ENCODE measurements around the gene PGM2L1. TPM values are rescaled to one million over a fixed set of nuclear protein-coding genes. Genes with fewer than 3 reads are reported as not detected.

Gene PGM2L1
- total RNA-seq, 1 experiment from 2014 or later = 3.7 TPM

DNA sequence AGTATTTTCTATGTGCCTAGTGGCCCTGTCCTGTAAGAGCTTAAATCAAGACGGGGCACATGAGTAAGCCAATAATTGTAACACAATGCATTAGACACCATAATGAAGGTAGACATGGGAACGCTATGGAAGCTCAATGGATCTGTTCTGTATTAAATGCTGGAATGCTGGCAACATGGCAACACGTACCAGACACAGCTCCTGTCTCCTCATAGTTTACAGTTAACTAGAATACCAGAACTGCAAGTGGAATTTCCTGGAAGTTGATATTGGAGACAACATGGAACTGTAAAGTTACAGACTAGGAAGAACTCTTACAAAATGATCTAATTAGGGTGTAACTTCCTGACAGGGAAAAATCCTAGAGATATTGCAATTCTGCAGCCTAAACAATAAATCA, 99.2 kb downstream of the PGM2L1 start:
- DNase-seq (ENCODE audit: low spot score) = no peak

DNA sequence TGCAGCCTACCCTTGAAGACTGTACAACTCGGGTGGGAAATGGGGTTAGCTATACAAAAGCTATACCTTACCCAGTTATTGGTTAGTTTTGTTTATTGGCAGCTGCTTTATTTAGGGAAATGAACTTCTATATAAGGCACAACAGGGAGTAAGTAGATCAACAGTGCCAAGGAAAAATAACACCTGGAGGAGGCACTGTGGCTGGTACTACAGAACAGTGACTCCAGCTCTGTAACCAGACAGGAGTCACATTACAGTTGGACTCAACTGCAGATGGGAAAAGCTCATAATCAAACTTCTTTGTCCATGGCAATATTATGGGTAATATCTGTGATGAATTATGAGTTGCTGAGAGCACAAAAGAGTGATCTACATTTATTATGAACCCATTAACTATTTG, 100.7 kb downstream of the PGM2L1 start:
- DNase-seq (ENCODE audit: low spot score) = no peak

DNA sequence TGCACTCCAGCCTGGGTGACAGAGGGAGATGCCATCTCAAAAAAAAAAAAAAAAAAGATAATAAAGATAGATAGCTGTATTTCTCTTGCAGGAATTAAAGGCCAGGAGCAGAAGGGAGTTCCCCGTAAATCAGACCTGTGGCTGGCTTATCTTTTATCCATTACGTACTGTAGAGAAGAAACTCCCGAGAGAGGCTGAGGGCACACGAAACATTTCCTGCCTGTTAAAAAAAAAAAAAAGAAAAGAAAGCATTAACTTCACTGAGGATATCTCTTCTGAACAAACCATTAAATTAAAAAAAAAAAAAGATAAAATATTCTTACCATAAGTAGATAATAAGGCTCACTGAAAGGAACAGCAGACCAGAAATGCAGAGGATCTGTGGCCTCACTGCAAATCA, 109.3 kb downstream of the PGM2L1 start:
- no peak for DNase-seq (ENCODE audit: low spot score)

- peak; percentile 81 for DNase-seq (ENCODE audit: low spot score)
These were observed 110.1 kb downstream of the PGM2L1 start for GRCh38 chr11:74288161-74288560.

DNA sequence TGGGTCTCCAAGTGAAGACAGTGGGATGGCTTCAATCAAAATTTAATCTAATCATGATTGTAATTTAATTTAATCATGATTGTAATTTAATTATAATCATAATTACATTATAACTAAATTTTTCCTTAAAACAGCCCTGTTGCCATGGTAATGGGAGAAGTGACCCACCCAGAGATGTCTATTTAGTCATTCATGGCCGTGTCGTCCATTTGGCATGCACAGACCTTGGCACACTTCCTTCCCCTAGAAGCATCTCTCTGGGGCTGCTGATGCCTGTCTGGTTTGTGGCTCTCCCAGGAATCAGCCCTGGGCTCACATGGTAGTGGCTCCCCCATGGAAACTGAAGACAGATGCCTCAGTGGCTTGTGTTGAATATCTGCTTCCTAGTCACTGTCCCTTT, 113.8 kb downstream of the PGM2L1 start:
- no peak for DNase-seq (ENCODE audit: low spot score)

- no peak for DNase-seq (ENCODE audit: low spot score)
These were observed 114.6 kb downstream of the PGM2L1 start for GRCh38 chr11:74283580-74284180.

DNA sequence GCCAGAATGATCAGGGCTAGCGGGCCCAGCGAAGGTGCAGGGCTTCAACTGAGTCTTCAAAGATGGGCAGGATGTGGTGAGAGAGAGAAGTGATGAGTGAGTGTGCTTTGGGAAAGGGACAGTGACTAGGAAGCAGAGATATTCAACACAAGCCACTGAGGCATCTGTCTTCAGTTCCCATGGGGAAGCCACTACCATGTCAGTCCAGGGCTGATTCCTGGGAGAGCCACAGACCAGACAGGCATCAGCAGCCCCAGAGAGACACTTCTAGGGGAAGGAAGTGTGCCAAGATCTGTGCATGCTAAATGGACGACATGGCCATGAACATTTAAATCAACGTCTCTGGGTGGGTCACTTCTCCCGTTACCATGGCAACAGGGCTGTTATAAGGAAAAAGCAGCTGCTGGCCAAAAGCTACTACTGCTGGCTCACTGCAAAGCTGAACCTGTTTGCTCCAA, 115.3 kb downstream of the PGM2L1 start:
- DNase-seq (ENCODE audit: low spot score) = no peak

GRCh38 chr11:74282421-74282820, 115.8 kb downstream of the PGM2L1 start:
- DNase-seq (ENCODE audit: low spot score) = no peak

GRCh38 chr11:74280494-74280893, 117.7 kb downstream of the PGM2L1 start:
- DNase-seq (ENCODE audit: low spot score) = no peak

Other genes with a start within 250 kb of the PGM2L1 start
- gene C2CD3, start 227.4 kb downstream of the PGM2L1 start, total RNA-seq (2014; rRNA removed; shearing (Covaris generic)) = 8.4 and 17.7 TPM in 2 replicates
- gene PPME1, start 227.1 kb downstream of the PGM2L1 start, total RNA-seq (2014; rRNA removed; shearing (Covaris generic)) = 33.1 and 33.5 TPM in 2 replicates
- gene P4HA3, start 86.8 kb downstream of the PGM2L1 start, total RNA-seq (2014; rRNA removed; shearing (Covaris generic)) = 0.17 and 0.27 TPM in 2 replicates
- gene KCNE3, start 69.1 kb upstream of the PGM2L1 start, total RNA-seq (2014; rRNA removed; shearing (Covaris generic)) = 0.08 TPM in 1 of 2 replicates, not detected in the other
- gene LIPT2, start 95.3 kb upstream of the PGM2L1 start, total RNA-seq (2014; rRNA removed; shearing (Covaris generic)) = 8.7 and 10.3 TPM in 2 replicates
- 18.7 and 20.3 TPM in 2 replicates for gene POLD3, start 194.1 kb upstream of the PGM2L1 start, total RNA-seq (2014; rRNA removed; shearing (Covaris generic))